ENCODE results near the gene SLC35F6.

GRCh38 chr2:26812731-26813130 lies 48.6 kb downstream of the SLC35F6 start:
- no peak for TF ChIP-seq CTCF (optimal IDR thresholded peaks at IDR 0.05 in 1 of 3, IDR thresholded peaks at IDR 0.05 in 1 of 3, conservative IDR thresholded peaks at IDR 0.05 in 1 of 3; ENCODE audit: extremely low read depth in 1 of 3, insufficient read depth in 2 of 3, low read length in 3 of 3)
- TF ChIP-seq EZH2 (IDR thresholded peaks at IDR 0.05; ENCODE audit: low read length): no peak

All from keratinocyte (primary cell).